ENCODE results near the gene MS4A6E.
"Not testable (repeated sequence)": the region's sequence is repeated elsewhere in the genome, so short reads cannot be mapped to it uniquely, and the experiment has no call there.

Gene MS4A6E, protein sequence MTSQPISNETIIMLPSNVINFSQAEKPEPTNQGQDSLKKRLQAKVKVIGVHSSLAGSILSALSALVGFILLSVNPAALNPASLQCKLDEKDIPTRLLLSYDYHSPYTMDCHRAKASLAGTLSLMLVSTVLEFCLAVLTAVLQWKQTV

DNA sequence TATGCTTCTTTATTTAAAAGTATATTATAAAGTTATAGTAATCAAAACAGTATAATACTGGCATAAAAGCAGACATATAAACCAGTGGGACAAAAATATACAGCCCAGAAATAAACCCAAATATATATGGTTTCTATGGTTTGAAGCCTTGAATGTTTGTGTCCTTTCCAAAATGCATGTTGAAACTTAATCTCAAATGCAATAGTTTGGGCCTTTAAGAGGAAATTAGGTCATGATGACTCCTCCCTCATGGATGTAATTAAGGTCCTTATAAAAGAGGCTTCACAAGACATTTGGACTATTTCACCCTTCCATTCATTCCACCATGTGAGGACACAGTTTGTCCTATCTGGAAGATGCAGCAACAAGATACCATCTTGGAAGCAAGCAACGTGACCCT is at the start of gene MS4A6E:
Gene MS4A6E (plus strand): TSS at position 301 of the 400 bp plus-strand sequence. CDS start 7,641 bp downstream, outside the sequence.
- H3K4me3 ChIP-seq (ENCODE audit: low read depth, low read length): no peak within 1 kb of the TSS
- TF ChIP-seq, protein P1, sequence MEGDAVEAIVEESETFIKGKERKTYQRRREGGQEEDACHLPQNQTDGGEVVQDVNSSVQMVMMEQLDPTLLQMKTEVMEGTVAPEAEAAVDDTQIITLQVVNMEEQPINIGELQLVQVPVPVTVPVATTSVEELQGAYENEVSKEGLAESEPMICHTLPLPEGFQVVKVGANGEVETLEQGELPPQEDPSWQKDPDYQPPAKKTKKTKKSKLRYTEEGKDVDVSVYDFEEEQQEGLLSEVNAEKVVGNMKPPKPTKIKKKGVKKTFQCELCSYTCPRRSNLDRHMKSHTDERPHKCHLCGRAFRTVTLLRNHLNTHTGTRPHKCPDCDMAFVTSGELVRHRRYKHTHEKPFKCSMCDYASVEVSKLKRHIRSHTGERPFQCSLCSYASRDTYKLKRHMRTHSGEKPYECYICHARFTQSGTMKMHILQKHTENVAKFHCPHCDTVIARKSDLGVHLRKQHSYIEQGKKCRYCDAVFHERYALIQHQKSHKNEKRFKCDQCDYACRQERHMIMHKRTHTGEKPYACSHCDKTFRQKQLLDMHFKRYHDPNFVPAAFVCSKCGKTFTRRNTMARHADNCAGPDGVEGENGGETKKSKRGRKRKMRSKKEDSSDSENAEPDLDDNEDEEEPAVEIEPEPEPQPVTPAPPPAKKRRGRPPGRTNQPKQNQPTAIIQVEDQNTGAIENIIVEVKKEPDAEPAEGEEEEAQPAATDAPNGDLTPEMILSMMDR (IDR thresholded peaks at IDR 0.05; ENCODE audit: low read depth, low read length): no peak

DNA sequence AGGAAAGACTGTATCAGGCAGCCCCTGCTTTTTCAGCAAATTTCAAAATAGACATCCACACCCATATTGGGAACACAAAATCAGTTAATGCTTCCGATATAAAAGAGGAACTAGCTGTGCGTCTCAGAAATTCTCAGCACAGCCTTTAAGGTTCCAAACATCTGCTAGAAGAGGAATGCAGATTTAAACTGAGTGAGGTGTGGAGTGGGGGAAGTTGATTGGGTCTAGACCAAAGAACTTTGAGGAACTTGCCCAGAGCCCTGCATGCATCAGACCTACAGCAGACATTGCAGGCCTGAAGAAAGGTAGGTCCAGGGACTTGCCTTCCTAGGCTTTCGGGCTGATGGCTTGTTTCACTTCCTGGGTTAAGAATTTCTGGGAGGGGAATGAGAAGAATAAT is 46.6 kb upstream of the MS4A6E start, which contains the start of gene MS4A4A:
Gene MS4A4A (plus strand): TSS at position 255 of the 400 bp plus-strand sequence. CDS start 10 bp downstream, at position 265.
- H3K4me3 ChIP-seq (ENCODE audit: low read depth, low read length): no peak within 1 kb of the TSS
- TF ChIP-seq, protein P1 (IDR thresholded peaks at IDR 0.05; ENCODE audit: low read depth, low read length): no peak

DNA sequence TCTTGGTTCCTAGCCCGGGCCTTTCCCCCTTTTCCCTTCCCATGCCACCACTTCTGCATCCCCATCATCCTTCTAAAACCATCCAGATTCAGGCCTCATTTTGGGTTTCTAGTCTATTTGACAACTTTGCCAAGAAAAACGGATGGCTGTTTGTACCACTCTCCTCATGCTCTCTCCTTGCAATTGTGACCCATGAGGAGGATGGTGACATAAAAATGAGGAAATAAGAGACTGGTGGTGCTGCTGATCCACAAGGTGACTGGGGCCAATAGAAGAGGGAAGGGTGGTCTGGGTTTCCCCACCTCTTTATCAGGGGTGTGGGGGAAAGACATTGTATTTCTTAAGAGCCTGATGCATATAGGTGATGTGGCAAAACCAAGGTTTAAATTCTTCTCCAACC is 45.6 kb upstream of the MS4A6E start:
- TF ChIP-seq, protein P1 (IDR thresholded peaks at IDR 0.05; ENCODE audit: low read depth, low read length): no peak
- H3K4me3 ChIP-seq (ENCODE audit: low read depth, low read length): no peak overlapping the region

DNA sequence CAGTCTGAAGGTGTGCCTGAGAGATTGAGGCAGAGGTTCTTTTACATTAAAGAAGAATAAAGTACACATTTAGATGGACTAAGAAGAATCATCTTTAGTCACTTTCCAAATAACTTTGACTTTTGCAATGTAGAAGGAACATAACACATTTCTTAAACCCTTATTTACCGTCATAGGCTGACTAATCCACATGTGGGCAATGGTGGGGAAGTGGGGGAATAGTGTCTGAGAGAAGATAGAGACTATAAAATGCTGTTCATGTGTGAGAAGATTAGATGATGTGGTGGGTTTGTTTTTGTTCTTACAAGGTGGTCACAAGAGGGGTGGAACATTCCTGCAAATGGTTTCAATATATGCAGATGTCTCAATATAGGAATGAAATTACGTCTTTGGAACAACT is 44.8 kb upstream of the MS4A6E start:
- H3K4me3 ChIP-seq (ENCODE audit: low read depth, low read length): no peak overlapping the region
- TF ChIP-seq, protein P1 (IDR thresholded peaks at IDR 0.05; ENCODE audit: low read depth, low read length): no peak

DNA sequence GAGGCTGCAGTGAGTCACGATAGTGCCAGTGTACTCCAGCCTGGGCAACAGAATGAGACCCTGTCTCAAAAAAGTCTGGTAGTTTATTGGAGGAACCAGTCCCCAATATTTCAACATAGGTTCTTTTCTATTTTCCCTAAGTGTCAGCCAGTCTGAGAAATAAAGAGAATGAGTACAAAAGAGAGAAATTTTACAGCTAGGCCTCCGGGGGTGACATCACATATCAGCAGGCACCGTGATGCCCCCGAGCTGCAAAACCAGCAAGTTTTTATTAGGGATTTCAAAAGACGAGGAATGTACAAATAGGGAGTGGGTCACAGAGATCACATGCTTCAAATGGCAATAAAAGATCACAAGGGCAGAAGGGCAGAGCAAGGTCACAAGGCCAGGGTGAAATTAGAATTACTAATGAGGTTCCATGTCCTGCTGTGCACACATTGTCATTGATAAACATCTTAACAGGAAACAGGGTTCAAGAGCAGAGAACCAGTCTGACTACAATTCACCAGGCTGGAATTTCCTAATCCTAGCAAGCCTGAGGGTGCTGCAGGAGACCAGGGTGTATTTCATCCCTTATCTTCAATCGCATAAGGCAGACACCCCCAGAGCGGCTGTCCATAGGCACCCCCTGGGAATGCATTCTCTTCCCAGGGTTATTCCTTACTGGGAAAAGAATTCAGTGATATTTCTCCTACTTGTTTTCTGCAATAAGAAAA is 41.5 kb upstream of the MS4A6E start:
- not testable (repeated sequence) for H3K4me3 ChIP-seq (ENCODE audit: low read depth, low read length)

DNA sequence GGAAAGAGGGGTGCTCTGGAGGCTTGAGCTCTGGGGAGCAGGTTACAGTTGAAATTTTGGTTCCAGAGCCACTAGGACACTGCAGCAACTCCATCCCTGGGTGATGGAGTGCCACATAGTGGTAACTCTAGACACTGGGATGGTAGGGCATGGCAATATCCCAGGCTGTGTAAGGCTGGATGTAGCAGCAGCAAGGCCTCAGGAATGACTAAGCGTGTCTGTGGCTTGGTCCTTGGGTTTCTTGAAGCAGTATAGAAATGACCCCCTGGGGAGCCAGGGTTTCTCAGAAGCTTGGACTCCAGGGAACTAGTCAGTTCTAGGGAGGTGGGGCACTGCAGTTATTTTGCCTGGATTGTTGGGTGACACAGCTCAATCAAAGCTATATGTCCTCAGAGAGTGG is 38.5 kb upstream of the MS4A6E start:
- no peak overlapping the region for H3K4me3 ChIP-seq (ENCODE audit: low read depth, low read length)
- TF ChIP-seq, protein P1 (IDR thresholded peaks at IDR 0.05; ENCODE audit: low read depth, low read length): no peak

DNA sequence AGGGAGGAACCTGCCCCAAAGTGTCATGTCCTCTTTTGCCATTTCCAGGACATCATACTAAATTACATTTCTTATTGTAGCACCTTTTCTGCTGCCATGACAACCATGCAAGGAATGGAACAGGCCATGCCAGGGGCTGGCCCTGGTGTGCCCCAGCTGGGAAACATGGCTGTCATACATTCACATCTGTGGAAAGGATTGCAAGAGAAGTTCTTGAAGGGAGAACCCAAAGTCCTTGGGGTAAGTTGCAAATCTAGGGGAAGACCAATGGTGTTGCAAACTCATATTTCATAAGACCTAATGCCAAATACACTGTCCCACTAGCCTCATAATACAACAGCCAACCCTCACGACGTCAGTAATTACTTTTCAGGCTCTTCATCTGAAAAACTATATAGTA is 34.9 kb upstream of the MS4A6E start:
- TF ChIP-seq, protein P1 (IDR thresholded peaks at IDR 0.05; ENCODE audit: low read depth, low read length): no peak
- H3K4me3 ChIP-seq (ENCODE audit: low read depth, low read length): no peak overlapping the region
